RWPE1 (cell line): Measurements from ENCODE around the gene CBLB.
"Not testable (repeated sequence)": the region's sequence is repeated elsewhere in the genome, so short reads cannot be mapped to it uniquely, and the experiment has no call there.

ENCODE experiments used
- CTCF ChIA-PET: fragments of 350-600 bp; sonication (Branson Sonifier 250); formaldehyde crosslinking; extraction: SDS; loops from one replicate; lab custom pipeline; 2021; lab: Yijun Ruan, JAX
- POLR2A ChIA-PET: fragments of 400-600 bp; formaldehyde crosslinking; extraction: SDS; loops from one replicate; lab custom pipeline; 2020; ENCODE audit warnings: antibody characterized with exemption; ENCODE audit not compliant: low non-redundant PET; lab: Yijun Ruan, JAX
- DNase-seq: peaks from one replicate; pipeline ENCODE4 v3.0.0; 2012; ENCODE audit warnings: low spot score
- H3K27ac ChIP-seq: fragments of 450-650 bp; 2 replicates; pipeline ENCODE4 v1.5.1; 2017
- TF ChIP-seq, protein P1 (sequence below): fragments of 450-650 bp; conservative IDR thresholded peaks from 2 replicates; pipeline ENCODE4 v1.5.1; 2017; ENCODE audit warnings: low read depth, mild to moderate bottlenecking

Gene CBLB

GRCh38 chr3:105730801-105731354 lies 137.9 kb downstream of the CBLB start:
- TF ChIP-seq, protein P1, sequence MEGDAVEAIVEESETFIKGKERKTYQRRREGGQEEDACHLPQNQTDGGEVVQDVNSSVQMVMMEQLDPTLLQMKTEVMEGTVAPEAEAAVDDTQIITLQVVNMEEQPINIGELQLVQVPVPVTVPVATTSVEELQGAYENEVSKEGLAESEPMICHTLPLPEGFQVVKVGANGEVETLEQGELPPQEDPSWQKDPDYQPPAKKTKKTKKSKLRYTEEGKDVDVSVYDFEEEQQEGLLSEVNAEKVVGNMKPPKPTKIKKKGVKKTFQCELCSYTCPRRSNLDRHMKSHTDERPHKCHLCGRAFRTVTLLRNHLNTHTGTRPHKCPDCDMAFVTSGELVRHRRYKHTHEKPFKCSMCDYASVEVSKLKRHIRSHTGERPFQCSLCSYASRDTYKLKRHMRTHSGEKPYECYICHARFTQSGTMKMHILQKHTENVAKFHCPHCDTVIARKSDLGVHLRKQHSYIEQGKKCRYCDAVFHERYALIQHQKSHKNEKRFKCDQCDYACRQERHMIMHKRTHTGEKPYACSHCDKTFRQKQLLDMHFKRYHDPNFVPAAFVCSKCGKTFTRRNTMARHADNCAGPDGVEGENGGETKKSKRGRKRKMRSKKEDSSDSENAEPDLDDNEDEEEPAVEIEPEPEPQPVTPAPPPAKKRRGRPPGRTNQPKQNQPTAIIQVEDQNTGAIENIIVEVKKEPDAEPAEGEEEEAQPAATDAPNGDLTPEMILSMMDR, result no peak
- POLR2A ChIA-PET, result no interaction called here
- CTCF ChIA-PET, result interaction anchor here (0.5 to 0.6 kb wide), 2 partner anchors 29 to 830 kb away, joined by 3 to 7 read pairs; no protein-coding TSS in a partner anchor
- no peak overlapping the region for H3K27ac ChIP-seq
- DNase-seq, result no peak

DNA sequence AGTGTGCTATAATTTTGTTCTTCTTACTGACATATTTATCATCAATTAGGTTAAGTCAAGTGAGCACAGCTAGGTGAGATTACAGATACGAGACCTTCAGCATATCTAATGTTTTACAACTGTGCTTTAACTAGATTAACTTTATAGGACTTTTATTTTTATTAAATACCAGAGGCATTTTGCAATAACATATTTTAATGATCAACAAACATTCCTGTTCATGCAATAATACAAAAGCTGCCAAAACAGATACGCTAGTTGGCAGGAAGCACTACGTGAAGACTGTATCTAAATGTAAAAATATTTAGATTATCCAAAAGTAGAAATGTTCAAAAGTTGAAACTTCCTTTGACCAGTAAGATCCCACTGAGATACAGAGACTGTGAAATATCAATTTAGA lies 139.1 kb downstream of the CBLB start:
- no peak overlapping the region for H3K27ac ChIP-seq
- CTCF ChIA-PET, result no interaction called here
- no peak for DNase-seq
- POLR2A ChIA-PET, result no interaction called here
- TF ChIP-seq, protein P1, result no peak

DNA sequence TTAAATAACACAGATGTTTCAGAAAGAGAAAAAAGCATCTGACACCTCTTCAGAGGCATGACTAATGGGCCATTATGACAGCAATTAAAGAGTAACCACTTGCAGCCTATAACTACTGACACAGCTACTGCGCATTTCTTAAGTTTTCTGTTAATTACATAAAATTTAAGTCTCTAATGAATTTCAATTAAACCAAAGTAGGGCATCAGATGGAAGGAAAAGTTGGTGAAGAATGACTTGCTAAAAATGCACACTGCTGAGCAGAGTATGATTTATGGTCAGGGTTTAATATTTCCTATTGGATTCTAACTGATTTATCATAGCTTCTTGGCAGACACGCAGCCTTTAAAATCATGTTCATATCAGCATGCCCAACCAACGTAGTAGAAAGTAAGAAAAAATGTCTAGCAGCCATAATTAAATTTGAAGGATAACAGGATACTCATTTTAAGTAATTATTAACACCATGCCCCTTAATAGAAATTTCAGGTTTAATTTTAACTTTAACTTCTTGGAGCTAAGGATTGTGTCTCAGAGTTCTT lies 140.0 kb downstream of the CBLB start:
- no peak overlapping the region for H3K27ac ChIP-seq
- TF ChIP-seq, protein P1, result no peak
- POLR2A ChIA-PET, result no interaction called here
- DNase-seq, result no peak
- CTCF ChIA-PET, result no interaction called here

GRCh38 chr3:105727036-105727435 lies 141.8 kb downstream of the CBLB start:
- POLR2A ChIA-PET, DNase-seq, H3K27ac ChIP-seq, CTCF ChIA-PET: not testable (repeated sequence)

- CTCF ChIA-PET, result no interaction called here
Observed at GRCh38 chr3:105722943-105723556, 145.8 kb downstream of the CBLB start.

DNA sequence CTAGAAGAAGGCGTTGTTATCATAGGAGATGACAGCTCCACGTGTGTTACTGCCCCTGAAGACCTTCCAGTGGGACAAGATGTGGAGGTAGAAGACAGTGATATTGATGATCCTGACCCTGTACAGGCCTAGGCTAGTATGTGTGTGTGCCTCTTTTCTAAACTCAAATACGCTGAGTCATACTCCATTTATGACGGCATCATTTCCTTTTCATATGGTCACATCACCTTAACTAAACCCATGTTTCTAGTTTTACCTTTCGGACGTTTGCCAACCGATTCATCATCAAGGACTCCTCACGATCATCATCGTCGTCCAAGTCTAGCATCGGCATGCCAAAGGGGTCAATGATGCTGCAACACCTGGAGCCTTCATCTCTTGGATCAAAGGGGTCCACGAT lies 149.0 kb downstream of the CBLB start:
- no peak overlapping the region for H3K27ac ChIP-seq
- ChIA-PET CTCF (no interaction called here), POLR2A (no interaction called here)
- DNase-seq, result peak; percentile 16
- TF ChIP-seq, protein P1, result no peak

More at GRCh38 chr3:105722943-105723556, 145.8 kb downstream of the CBLB start:
- DNase-seq, result no peak
- TF ChIP-seq, protein P1, result no peak
- H3K27ac ChIP-seq, result no peak overlapping the region
- POLR2A ChIA-PET, result interaction anchor here (0.5 kb wide), 1 partner anchor 18 kb away, joined by 6 read pairs; no protein-coding TSS in a partner anchor

DNA sequence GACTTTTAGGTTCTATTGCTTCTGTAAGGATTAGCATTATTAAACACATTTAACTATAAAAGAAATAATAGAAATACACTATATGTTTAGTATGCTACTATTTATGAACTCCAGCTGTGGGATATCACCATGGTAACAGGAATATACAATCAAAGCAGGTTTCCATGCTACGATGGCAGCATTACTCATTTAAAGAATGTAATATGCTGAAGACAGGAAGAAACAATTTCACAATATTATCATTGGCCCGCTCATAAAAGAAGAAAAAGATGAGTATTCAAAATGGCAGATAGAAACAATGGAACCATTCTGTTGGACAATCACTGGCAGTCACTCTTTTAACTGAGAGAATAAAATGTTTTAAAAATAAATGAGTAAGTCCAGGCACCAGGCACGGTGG lies 153.4 kb downstream of the CBLB start:
- ChIA-PET CTCF (interaction anchor here (0.7 kb wide), 1 partner anchor 950 kb away, joined by 3 read pairs; no protein-coding TSS in a partner anchor), POLR2A (no interaction called here)
- peak; percentile 39 for DNase-seq
- peak overlapping the region; percentile 50 for H3K27ac ChIP-seq
- TF ChIP-seq, protein P1, result no peak
